Smooth muscle cell (in vitro differentiated cells): ENCODE data around the gene FAM200C. TPM values are rescaled to one million over a fixed set of nuclear protein-coding genes. Genes with fewer than 3 reads are reported as not detected.

Experiments
- DNase-seq: peaks from one replicate; lab custom pipeline; 2025; ENCODE audit not compliant: unreplicated experiment; lab: John Stamatoyannopoulos, UW
- H2AFZ ChIP-seq: fragments of 200-600 bp; sonication (generic); 2 replicates; pipeline ENCODE4 v1.6.0; 2016; ENCODE audit warnings: antibody characterized with exemption, low read depth, mild to moderate bottlenecking
- H3F3A ChIP-seq: fragments of 200-600 bp; sonication (generic); 2 replicates; pipeline ENCODE4 v1.6.0; 2017; ENCODE audit warnings: antibody characterized with exemption, low read depth
- H3K27ac ChIP-seq: fragments of 200-600 bp; sonication (generic); 2 replicates; pipeline ENCODE4 v1.5.1; 2016; ENCODE audit warnings: low read depth, mild to moderate bottlenecking
- H3K27me3 ChIP-seq: fragments of 200-600 bp; sonication (generic); 2 replicates; pipeline ENCODE4 v1.6.1; 2016; ENCODE audit warnings: low read depth, mild to moderate bottlenecking
- H3K36me3 ChIP-seq: fragments of 200-600 bp; sonication (generic); 2 replicates; pipeline ENCODE4 v1.5.1; 2016; ENCODE audit warnings: low read depth
- H3K4me1 ChIP-seq: fragments of 200-600 bp; sonication (generic); 2 replicates; pipeline ENCODE4 v1.5.1; 2016; ENCODE audit warnings: low read depth
- H3K4me2 ChIP-seq: fragments of 200-600 bp; sonication (generic); 2 replicates; pipeline ENCODE4 v1.6.0; 2016; ENCODE audit warnings: mild to moderate bottlenecking
- H3K4me3 ChIP-seq: fragments of 200-600 bp; sonication (generic); 2 replicates; pipeline ENCODE4 v1.5.1; 2016; ENCODE audit warnings: mild to moderate bottlenecking
- H3K79me2 ChIP-seq: fragments of 200-600 bp; sonication (generic); 2 replicates; pipeline ENCODE4 v1.6.0; 2016; ENCODE audit warnings: low read depth, mild to moderate bottlenecking
- H3K9ac ChIP-seq: fragments of 200-600 bp; sonication (generic); 2 replicates; pipeline ENCODE4 v1.6.0; 2016; ENCODE audit warnings: low read depth
- H3K9me3 ChIP-seq: fragments of 200-600 bp; sonication (generic); replicated peaks from 2 replicates; pipeline ENCODE4 v1.5.1; 2016; ENCODE audit warnings: low read depth
- H4K20me1 ChIP-seq: fragments of 200-600 bp; sonication (generic); 2 replicates; pipeline ENCODE4 v1.6.0; 2016; ENCODE audit warnings: low read depth
- CTCF ChIP-seq: fragments of 200-600 bp; sonication (generic); IDR thresholded peaks from 2 replicates; pipeline ENCODE4 v1.5.1; 2017; ENCODE audit warnings: borderline replicate concordance, mild to moderate bottlenecking, antibody characterized with exemption; ENCODE audit not compliant: insufficient read depth, poor library complexity, severe bottlenecking
- WGBS: methylation state at CpG from one replicate; pipeline ENCODE4 v1.1.7; 2016; ENCODE audit warnings: low lambda C conversion rate; 5-methylcytosine and 5-hydroxymethylcytosine counted together
- polyA plus RNA-seq: library from polyadenylated mRNA; unstranded; fragments of >200 nt; fragmentation: Nextera tagmentation; extraction: Ambion mirVana; gene quantifications from 2 replicates; pipeline ENCODE4 v1.2.1, GENCODE V29; 2016
- total RNA-seq: library from RNA; depleted of rRNA; stranded (reverse); fragments of >200 nt; gene quantifications from 2 replicates; pipeline ENCODE4 v1.2.3, GENCODE V29; 2014

FAM200C gene
- total and polyA plus RNA-seq, 2 experiments from 2014 or later, result 1.5 to 1.8 TPM

DNA sequence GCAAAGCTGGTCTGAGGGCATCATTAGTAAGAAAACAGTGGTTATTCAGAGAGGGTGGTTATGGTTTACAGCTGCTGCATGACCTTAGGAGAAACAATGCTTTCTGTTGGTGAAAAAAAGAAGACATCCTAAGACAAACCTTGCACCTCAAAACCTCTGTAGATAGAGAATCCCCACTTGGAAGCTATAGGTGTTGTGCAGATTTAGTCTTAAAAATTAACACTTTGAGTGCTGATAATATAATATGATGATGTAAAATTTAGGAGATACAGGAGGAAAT is 20.4 kb upstream of the FAM200C start:
- H3K9me3 ChIP-seq, result no peaks in the 10 kb centered on the region
- H3F3A ChIP-seq, result no peaks in the 10 kb centered on the region
- peaks cover 23% of the 10 kb centered on the region for H3K4me1 ChIP-seq
- H3K4me2 ChIP-seq, result peak overlapping the region; percentile 86
- peak overlapping the region; percentile 92 for H3K27ac ChIP-seq
- H4K20me1 ChIP-seq, result no peaks in the 10 kb centered on the region
- H3K27me3 ChIP-seq, result no peaks in the 10 kb centered on the region
- H3K4me3 ChIP-seq, result no peak overlapping the region
- peak overlapping the region; percentile 84 for H2AFZ ChIP-seq
- TF ChIP-seq CTCF, result no peak
- no peaks in the 10 kb centered on the region for H3K36me3 ChIP-seq
- no peak for DNase-seq
- H3K79me2 ChIP-seq, result peaks cover 46% of the 10 kb centered on the region
- H3K9ac ChIP-seq, result peak overlapping the region; percentile 98

DNA sequence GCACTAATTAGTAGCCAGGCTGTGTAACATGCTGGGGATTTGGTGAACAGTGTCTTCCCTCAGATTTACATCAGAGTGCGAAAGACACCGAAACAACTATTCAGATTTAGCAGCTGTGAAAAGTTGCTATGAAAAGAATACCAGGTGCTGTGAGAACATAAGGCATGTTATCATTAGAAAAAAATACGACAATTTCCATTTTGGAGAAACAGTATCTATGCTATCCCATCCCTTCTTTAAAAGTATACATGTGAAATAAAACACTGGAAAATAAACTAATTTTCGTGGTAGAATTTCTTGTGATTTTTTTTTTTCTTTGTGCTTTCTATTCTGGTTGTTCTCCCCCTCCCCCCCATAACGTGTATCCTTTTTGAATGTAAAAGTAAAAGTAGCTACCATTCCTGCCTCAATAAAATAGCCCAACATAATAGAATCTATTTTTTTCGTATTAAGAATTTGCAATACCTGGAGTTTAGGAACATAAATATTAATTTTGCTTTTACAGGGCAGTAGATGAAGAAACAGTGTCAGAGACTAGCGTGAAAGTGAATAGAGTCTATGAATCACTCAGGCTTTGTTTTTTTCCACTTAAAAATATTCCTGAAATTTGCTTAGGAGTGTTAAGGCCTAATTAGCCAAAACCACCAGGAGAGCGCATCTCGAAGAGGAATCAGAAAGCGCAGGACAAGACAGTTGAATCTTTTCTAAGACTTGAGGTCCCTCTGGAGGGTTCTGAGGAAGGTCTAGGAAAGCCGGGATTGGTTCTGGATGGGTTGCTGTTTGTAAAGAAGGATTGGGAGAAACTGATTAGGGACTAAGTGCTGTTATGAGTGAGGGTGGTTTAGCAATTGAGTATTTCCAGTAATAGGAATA is 19.8 kb upstream of the FAM200C start:
- H4K20me1 ChIP-seq, result no peaks in the 10 kb centered on the region
- no peaks in the 10 kb centered on the region for H3F3A ChIP-seq
- H3K36me3 ChIP-seq, result no peaks in the 10 kb centered on the region
- peak overlapping the region; percentile 91 for H3K4me3 ChIP-seq
- no peaks in the 10 kb centered on the region for H3K9me3 ChIP-seq
- H2AFZ ChIP-seq, result peak overlapping the region; percentile 84
- peak overlapping the region; percentile 86 for H3K4me2 ChIP-seq
- H3K27me3 ChIP-seq, result no peaks in the 10 kb centered on the region
- WGBS, result 32% methylated on average over 11 of the region's 11 CpGs
- peak overlapping the region; percentile 98 for H3K9ac ChIP-seq
- no peak for TF ChIP-seq CTCF
- peaks cover 20% of the 10 kb centered on the region for H3K4me1 ChIP-seq
- H3K79me2 ChIP-seq, result peaks cover 42% of the 10 kb centered on the region
- peak overlapping the region; percentile 92 for H3K27ac ChIP-seq
- no peak for DNase-seq

DNA sequence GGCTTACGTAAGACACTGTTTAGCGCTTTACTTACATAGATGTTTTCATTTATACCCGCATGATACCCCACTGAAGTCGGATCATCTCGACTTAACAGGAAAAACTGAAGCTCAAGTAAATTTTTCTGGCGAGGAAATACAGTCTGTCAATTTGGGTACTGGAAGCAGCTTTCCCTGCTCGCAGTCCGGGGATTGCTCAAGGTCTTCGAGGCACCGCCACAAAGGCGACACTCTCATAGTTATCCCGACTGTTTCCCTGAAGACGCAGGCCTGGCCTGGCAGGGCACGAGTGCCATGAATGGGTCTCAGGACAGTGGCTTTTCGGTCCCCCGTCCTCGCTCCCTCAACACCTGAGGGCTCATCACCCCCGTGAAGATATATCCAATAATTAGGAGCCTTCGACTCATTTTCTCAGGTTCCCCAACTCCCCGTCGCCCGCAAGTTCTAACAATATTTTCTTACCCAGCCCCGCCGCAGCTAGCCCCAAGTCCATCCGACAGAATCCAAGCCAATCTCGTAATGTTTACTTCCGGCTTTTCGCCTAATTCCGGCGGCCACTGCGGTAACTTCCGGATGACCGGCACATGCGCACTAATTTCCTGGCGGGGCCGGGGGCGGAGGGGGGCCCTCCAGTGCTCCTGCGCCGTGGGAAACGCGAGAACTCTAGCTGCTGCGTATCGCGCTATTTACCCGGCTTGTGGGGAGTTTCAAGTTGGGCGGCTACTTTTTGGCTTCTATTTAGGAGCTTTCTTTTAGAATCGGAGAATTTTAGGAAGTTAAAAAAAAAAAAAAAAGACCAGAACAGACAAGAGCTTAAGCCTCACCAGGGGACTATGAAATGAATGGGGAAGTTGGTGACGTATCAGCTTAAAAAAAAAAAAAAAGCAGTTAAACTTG is 19.0 kb upstream of the FAM200C start, which contains the start of gene SLU7:
TSS of gene SLU7 (minus strand) at position 521 of the 897 bp plus-strand sequence. CDS start 3,787 bp downstream, outside the sequence.
- H3K4me1 ChIP-seq, result peaks cover 19% of the 10 kb centered on the region
- no peak for TF ChIP-seq CTCF
- H3K79me2 ChIP-seq, result peaks cover 39% of the 10 kb centered on the region

More for the DNA sequence above, 19.0 kb upstream of the FAM200C start, which contains the start of gene SLU7:
- no peaks in the 10 kb centered on the region for H3K27me3 ChIP-seq
- peak within 1 kb of the TSS; percentile 84 for H2AFZ ChIP-seq
- H3K4me2 ChIP-seq, result peak within 1 kb of the TSS; percentile 86
- WGBS, result 2% methylated on average over 48 of the region's 48 CpGs
- peak; percentile 87 for DNase-seq
- H3K4me3 ChIP-seq, result peak within 1 kb of the TSS; percentile 91
- peaks cover 5% of the 10 kb centered on the region for H3K36me3 ChIP-seq
- no peaks in the 10 kb centered on the region for H3F3A ChIP-seq
- H3K27ac ChIP-seq, result peak within 1 kb of the TSS; percentile 92
- H4K20me1 ChIP-seq, result no peaks in the 10 kb centered on the region
- no peaks in the 10 kb centered on the region for H3K9me3 ChIP-seq
- H3K9ac ChIP-seq, result peak within 1 kb of the TSS; percentile 98
